Measurements from ENCODE around the gene ARAP2.

Gene ARAP2

DNA sequence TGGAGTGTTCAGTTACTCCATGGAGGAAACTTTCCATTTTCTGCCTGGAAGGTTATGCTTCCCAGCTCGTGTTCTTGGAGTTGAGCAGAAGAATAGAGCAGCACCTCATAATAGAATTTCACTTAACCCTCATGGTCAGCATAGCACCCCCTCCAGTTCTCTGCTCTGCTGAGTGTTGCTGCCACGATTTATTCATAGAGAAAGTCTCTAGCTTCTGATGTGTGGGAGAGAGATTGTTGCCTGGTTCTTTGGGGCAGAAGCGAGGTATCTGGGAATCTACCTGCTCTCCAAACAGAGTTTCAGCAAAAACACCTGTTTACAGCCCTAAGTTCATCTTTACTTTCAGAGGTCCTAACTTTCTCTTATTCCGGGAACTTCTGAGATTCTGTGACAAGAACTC lies 33.2 kb upstream of the ARAP2 start:
- TF ChIP-seq, protein P1, sequence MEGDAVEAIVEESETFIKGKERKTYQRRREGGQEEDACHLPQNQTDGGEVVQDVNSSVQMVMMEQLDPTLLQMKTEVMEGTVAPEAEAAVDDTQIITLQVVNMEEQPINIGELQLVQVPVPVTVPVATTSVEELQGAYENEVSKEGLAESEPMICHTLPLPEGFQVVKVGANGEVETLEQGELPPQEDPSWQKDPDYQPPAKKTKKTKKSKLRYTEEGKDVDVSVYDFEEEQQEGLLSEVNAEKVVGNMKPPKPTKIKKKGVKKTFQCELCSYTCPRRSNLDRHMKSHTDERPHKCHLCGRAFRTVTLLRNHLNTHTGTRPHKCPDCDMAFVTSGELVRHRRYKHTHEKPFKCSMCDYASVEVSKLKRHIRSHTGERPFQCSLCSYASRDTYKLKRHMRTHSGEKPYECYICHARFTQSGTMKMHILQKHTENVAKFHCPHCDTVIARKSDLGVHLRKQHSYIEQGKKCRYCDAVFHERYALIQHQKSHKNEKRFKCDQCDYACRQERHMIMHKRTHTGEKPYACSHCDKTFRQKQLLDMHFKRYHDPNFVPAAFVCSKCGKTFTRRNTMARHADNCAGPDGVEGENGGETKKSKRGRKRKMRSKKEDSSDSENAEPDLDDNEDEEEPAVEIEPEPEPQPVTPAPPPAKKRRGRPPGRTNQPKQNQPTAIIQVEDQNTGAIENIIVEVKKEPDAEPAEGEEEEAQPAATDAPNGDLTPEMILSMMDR (conservative IDR thresholded peaks at IDR 0.05; ENCODE audit: control insufficient read depth, insufficient read depth, low read depth, low read length), result no peak
- H3K4me3 ChIP-seq (ENCODE audit: control insufficient read depth, low read depth, low read length), result no peak overlapping the region
- no peak for DNase-seq (ENCODE audit: low read depth)

DNA sequence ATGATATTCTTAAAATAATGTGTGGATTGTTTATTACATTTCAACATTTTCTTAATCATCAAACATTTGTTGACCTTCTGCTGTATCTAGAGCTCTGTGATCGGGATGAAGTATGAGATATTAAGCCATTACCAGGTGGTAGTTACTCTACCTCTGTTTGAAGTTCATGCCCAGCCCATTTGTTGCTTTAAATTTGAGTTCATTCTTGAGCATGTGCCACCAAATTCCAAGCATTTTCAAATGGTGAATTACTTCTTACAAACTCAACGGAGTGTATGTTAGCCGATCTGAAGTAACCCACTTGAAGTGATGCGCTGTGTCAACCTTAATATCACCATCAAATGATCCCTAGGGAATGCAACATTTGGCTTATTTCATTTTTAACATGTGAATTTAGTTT lies 29.8 kb upstream of the ARAP2 start:
- DNase-seq (ENCODE audit: low read depth), result no peak
- H3K4me3 ChIP-seq (ENCODE audit: control insufficient read depth, low read depth, low read length), result no peak overlapping the region
- TF ChIP-seq, protein P1 (conservative IDR thresholded peaks at IDR 0.05; ENCODE audit: control insufficient read depth, insufficient read depth, low read depth, low read length), result no peak

DNA sequence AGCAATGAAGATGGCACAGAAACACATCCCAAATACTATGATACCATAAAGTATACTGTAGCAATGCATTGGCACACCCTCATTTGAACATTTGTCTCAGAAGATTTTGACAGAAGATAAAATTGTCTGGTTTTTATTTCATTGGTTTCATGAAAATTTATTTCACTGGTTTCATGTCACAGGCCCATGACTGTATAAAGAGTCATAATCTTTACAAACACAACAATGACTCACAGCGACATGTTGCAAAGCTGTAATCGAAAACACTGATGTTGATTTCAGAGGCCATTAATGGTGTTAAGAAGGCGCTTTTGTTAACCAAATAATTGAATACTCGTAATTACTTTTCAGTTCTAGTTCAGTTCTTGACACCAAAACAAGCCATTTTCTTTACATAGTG lies 29.0 kb upstream of the ARAP2 start:
- no peak overlapping the region for H3K4me3 ChIP-seq (ENCODE audit: control insufficient read depth, low read depth, low read length)
- TF ChIP-seq, protein P1 (conservative IDR thresholded peaks at IDR 0.05; ENCODE audit: control insufficient read depth, insufficient read depth, low read depth, low read length), result no peak
- peak; percentile 4 for DNase-seq (ENCODE audit: low read depth)

DNA sequence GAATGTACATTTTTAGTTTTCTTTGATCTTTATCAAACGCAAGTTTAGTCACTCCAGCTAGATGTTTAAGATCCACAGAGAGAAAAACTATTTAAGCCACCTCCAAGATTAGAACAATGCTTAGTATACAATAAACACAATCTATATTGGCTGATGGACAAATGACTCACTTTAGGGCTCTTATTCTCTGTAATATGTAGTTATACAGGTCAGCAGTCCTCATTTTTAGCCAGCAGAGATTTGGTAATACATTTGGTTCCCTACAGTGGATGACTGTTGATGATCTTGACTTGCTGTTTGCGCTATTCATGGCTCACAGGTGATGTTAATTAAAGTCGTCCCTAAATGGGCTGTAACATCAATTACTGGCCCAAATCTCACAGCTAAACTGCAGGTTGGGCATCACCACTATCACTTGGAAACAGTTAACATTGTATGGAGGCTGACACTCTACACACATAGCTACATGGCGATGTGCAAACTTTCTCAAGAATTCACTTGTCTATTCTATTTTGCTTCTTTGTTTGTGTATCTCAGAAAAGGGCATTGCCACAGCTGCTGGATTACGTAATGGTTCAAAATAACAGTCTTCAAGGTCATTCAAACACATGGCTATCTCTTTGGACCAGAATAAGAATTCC lies 25.3 kb upstream of the ARAP2 start:
- TF ChIP-seq, protein P1 (conservative IDR thresholded peaks at IDR 0.05; ENCODE audit: control insufficient read depth, insufficient read depth, low read depth, low read length), result no peak
- DNase-seq (ENCODE audit: low read depth), result no peak
- no peak overlapping the region for H3K4me3 ChIP-seq (ENCODE audit: control insufficient read depth, low read depth, low read length)

DNA sequence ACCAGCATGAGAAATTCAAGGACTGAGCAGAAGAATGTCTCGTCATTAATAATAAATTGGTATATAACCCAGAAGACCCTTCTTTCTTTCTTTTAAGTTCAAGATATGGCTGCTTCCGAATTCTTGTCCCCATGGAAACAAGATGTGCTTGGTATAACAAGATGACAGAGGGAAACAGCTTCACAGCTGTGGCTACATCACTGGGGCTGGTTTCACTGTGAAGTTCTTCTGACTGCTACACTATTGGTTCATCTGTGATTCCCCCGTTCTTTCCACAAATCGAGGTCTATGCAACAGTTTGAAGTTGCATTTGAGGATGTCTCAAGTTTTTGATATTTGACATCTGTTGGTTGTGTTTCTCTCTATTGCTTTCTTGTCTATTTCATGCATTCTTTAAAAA lies 24.8 kb upstream of the ARAP2 start:
- TF ChIP-seq, protein P1 (conservative IDR thresholded peaks at IDR 0.05; ENCODE audit: control insufficient read depth, insufficient read depth, low read depth, low read length), result no peak
- no peak overlapping the region for H3K4me3 ChIP-seq (ENCODE audit: control insufficient read depth, low read depth, low read length)
- no peak for DNase-seq (ENCODE audit: low read depth)

DNA sequence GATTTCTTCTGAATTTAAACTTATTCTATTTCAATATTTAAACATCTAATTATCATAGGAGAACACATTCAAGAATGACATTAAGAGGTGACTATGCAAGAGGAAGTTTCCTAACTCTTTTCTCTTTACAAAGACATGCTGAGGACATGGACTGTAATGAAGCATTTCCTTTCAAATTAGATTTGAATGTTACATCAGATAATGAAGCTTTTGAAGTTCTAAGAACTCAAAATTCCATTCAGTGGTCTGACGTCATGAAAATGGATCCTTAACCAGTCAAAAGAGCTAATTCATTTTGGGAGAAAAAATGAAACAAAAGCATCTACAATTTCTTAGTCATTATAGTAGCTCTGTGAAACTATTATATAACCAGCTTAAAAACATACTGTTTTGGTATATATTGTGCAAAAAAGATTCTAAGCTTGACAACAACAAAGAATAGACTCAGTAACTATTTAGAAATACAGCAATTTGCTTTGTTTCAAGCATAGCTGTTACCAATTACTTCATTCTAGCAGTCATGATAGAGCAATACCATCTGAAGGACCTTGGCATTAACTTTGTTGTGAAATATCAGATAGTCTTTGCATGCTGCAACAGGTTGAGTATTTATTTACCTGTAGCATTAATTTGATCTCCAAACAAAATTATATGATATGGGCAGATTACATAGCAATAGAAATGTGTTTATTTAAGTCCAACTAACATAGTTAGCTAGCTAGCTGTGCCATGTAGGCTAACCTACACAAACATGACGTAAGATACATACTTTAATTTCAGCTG lies 23.4 kb upstream of the ARAP2 start:
- DNase-seq (ENCODE audit: low read depth), result no peak
- TF ChIP-seq, protein P1 (conservative IDR thresholded peaks at IDR 0.05; ENCODE audit: control insufficient read depth, insufficient read depth, low read depth, low read length), result no peak
- no peak overlapping the region for H3K4me3 ChIP-seq (ENCODE audit: control insufficient read depth, low read depth, low read length)
